Activated CD4-positive, alpha-beta T cell treated with anti-CD3 and anti-CD28 coated beads, Interleukin-2, amount 50 U/mL, for 24 hours (primary cell): ENCODE results near the gene PNMT.
"Not testable (repeated sequence)": the region's sequence is repeated elsewhere in the genome, so short reads cannot be mapped to it uniquely, and the experiment has no call there.

Source experiments
- DNase-seq, 2 donors: peaks; one replicate each; pipeline ENCODE4 v3.0.0-alpha.2; 2020; ENCODE audit warnings: low read depth in 1 of 2, low spot score in 1 of 2

The PNMT gene

DNA sequence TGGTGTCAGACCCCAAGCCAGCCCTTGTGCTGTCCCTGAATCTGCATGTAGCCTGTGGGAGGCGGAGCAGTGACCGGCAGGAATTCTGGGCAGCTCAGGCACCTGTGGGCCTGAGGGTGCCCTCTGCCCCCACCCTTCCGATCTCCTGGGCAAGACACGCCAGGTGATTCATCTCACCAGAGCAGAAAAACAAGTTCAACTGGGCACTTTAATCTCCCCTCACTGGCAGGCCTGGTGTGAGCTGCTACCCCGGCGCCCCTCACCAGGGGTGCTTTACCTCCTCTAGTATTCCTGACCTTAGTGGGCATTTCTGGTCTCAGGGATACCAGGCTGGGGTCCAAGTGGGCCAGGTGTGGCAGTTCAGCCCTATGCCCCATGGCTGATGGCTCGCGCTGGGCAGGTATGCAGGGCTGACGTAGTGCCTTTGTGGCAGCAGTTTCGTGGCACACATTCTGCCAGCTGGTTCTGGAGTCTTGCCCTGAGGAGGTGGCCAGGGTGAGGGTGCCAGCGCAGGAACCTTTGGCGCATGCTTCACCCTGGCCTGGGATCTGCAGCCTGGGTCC, 37.6 kb downstream of the PNMT start:
- DNase-seq = no peak

DNA sequence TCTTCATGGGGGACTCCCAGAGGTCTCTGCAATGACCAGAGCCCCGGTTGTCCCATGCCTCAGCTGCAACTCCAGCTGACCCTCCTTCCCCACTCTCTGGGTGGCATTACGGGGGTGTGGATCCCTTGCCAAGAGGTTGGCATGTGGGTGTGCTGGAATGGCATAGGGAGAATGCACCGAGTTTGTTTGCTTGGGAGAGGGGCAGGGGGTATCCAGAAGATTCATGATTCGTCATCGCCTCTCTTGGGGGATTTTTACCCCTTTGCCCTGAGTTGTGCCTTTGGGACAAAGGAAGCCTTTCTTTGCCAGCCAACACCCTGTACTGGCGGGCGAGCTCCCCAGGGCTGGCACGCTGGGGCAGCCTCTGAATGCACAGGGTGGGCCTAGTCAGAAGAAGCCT, 38.1 kb downstream of the PNMT start:
- DNase-seq = no peak

DNA sequence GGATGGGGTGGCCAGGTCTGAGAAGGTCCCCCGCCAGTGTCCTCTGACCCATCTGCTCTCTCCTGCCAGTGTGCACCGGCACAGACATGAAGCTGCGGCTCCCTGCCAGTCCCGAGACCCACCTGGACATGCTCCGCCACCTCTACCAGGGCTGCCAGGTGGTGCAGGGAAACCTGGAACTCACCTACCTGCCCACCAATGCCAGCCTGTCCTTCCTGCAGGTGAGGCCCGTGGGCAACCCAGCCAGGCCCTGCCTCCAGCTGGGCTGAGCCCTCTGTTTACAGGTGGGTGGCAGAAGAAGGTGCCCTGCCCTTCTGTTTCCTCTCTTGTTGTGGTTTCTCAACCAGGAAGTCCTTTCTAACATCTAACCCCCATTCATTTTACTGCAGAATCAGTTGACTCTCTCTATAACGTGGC, 38.7 kb downstream of the PNMT start:
- no peak for DNase-seq

DNA sequence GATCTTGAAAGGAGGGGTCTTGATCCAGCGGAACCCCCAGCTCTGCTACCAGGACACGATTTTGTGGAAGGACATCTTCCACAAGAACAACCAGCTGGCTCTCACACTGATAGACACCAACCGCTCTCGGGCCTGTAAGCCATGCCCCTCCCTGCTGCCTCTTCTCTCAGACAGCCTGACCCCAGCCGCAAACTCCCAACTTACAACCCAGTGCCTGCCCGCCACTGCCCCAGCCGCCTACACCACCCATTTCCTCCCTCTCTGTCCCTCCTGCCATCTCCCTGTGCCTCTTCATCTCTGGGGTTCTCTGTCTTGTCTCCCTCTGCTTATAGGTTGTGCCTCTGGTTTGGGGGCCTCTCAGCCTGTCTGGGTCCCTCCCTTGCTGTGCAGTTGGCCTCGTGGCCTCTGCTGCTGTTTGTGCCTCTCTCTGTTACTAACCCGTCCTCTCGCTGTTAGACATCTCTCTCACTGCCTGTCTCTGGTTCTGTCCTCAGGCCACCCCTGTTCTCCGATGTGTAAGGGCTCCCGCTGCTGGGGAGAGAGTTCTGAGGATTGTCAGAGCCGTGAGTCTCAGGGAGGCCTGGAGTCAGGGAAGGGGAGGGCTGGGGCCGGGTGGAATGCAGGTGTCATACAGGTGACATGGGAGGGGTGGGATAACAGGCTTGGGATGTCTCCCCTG, 41.2 kb downstream of the PNMT start:
- DNase-seq = no peak

DNA sequence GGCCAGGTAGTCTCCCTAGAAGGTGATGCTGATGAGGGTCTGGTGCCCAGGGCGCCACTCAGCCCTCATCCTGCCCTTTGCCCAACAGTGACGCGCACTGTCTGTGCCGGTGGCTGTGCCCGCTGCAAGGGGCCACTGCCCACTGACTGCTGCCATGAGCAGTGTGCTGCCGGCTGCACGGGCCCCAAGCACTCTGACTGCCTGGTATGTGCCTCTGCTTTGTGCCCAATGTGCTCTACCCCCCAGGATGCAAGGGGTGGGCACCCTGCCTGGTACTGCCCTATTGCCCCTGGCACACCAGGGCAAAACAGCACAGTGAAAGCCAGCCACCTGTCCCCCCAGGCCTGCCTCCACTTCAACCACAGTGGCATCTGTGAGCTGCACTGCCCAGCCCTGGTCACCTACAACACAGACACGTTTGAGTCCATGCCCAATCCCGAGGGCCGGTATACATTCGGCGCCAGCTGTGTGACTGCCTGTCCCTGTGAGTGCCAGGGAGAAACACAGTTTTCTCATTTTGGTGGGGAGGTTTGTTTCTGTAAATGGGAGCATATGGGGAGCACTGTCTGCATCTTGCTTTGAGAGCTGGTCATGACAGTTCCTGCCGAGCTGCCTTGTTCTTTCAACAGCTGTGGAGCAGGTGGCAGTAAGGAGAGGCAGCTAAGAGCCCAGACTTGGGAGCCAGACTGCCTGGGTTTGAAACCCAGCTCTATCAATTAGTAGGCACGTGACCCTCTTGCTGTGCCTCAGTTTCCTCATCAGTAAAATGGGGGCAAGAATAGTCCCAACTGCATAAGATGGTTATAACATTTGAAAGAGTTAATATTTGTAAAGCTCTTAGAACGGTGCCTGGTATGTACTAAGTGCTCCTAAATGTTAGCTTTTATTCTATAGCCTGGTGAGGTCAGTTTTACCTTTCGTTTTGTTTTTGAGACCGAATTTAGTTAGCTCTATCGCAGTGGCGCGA, 42.0 kb downstream of the PNMT start:
- DNase-seq = no peak

DNA sequence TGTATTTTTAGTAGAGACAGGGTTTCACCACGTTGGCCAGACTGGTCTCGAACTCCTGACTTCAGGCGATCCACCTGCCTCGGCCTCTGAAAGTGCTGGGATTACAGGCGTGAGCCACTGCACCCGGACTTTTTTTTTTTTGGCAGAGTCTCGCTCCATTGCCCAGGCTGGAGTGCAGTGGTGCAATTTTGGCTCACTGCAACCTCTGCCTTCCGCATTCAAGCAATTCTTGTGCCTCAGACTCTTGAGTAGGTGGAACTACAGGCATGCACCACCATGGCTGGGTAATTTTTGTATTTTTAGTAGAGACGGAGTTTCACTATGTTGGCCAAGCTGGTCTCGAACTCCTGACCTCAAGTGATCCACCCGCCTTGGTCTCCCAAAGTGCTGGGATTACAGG, 42.8 kb downstream of the PNMT start:
- DNase-seq = not testable (repeated sequence)

DNA sequence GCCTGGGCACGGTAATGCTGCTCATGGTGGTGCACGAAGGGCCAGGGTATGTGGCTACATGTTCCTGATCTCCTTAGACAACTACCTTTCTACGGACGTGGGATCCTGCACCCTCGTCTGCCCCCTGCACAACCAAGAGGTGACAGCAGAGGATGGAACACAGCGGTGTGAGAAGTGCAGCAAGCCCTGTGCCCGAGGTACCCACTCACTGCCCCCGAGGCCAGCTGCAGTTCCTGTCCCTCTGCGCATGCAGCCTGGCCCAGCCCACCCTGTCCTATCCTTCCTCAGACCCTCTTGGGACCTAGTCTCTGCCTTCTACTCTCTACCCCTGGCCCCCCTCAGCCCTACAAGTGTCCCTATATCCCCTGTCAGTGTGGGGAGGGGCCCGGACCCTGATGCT, 43.6 kb downstream of the PNMT start:
- no peak for DNase-seq

DNA sequence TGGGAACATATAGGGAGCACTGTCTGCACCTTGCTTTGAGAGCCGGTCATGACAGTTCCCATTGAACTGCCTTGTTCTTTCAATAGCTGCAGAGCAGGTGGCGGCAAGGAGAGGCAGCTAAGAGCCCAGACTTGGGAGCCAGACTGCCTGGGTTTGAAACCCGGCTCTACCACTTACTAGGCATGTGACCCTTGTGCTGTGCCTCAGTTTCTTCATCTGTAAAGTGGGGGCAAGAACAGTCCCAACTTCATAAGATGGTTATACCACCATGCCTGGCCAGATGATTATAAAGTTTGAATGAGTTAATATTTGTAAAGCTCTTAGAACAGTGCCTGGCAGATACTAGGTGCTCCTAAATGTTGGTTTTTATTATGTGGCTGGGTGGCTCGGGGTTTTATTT, 46.0 kb downstream of the PNMT start:
- DNase-seq = no peak

DNA sequence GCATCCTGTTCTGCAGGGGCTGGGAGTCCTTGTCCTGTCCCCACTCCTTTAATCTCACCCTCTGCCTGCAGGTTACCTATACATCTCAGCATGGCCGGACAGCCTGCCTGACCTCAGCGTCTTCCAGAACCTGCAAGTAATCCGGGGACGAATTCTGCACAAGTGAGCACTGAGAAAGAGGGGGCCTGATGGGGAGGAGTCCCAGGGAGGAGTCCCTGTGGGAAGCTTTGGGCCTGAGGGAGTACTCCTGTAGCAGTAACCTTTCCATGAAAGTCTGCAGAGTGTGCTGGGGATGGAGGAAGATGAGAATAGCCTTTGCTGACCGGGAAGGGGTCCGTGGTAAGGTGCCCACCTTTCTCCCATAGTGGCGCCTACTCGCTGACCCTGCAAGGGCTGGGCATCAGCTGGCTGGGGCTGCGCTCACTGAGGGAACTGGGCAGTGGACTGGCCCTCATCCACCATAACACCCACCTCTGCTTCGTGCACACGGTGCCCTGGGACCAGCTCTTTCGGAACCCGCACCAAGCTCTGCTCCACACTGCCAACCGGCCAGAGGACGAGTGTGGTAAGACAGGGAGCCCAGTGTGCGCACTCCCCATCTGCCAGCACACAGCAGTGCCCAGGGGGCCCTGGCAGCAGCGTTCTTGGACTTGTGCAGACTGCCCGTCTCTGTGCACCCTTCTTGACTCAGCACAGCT, 47.3 kb downstream of the PNMT start:
- DNase-seq = no peak

DNA sequence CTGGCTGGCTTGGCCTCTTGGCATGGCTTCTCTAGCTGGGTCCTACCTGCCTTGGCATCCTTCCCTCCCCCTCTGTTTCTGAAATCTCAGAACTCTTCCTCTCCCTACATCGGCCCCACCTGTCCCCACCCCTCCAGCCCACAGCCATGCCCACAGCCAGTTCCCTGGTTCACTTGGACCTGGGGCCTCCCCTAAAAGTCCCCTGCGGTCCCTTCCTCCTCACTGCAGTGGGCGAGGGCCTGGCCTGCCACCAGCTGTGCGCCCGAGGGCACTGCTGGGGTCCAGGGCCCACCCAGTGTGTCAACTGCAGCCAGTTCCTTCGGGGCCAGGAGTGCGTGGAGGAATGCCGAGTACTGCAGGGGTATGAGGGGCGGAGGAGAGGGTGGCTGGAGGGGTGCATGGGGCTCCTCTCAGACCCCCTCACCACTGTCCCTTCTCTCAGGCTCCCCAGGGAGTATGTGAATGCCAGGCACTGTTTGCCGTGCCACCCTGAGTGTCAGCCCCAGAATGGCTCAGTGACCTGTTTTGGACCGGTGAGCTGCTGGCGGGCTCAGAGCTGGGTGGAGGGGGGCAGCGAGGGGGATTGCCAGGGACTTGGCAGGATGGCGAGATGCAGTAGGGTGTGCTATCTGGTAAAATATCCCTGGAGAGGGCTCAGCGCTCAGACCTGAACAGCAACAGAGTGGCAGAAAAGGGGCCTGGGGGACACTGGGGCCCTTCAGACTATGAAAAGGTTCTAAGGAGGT, 48.0 kb downstream of the PNMT start:
- DNase-seq = no peak

DNA sequence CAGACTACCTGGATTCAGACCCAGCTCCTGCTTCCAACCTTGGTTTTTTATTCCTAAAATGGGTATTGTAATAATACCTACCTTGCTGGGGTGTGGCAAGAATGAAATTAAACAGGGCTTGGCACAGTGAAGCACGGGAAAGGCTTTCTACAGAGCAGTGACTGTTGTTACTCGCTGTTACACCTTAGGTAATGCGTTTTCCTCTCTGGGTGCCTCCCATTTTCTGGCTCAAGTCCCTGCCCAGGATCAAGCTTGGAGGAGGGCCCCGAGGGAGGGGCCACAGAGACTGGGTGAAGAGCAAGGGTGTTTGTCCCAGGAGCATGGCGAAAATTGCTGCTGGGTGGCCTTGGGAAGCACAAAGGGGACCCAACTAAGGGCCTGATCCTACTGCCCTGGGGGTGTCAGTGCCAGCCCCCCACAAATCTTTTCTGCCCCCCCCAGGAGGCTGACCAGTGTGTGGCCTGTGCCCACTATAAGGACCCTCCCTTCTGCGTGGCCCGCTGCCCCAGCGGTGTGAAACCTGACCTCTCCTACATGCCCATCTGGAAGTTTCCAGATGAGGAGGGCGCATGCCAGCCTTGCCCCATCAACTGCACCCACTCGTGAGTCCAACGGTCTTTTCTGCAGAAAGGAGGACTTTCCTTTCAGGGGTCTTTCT, 48.8 kb downstream of the PNMT start:
- DNase-seq = no peak

DNA sequence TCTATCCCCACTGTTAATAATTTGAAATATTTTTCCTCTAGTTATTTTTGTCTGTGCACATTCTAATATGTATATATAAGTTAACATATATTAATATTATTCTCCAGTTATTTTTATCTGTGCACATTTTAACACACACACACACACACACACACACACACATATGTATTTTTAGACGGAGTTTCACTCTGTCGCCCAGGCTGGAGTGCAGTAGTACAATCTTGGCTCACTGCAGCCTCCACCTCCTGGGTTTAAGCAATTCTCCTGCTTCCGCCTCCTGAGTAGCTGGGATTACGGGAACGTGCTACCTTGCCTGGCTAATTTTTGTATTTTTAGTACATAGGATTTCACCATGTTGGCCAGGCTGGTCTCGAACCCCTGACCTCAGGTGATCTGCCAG, 49.4 kb downstream of the PNMT start:
- no peak for DNase-seq

DNA sequence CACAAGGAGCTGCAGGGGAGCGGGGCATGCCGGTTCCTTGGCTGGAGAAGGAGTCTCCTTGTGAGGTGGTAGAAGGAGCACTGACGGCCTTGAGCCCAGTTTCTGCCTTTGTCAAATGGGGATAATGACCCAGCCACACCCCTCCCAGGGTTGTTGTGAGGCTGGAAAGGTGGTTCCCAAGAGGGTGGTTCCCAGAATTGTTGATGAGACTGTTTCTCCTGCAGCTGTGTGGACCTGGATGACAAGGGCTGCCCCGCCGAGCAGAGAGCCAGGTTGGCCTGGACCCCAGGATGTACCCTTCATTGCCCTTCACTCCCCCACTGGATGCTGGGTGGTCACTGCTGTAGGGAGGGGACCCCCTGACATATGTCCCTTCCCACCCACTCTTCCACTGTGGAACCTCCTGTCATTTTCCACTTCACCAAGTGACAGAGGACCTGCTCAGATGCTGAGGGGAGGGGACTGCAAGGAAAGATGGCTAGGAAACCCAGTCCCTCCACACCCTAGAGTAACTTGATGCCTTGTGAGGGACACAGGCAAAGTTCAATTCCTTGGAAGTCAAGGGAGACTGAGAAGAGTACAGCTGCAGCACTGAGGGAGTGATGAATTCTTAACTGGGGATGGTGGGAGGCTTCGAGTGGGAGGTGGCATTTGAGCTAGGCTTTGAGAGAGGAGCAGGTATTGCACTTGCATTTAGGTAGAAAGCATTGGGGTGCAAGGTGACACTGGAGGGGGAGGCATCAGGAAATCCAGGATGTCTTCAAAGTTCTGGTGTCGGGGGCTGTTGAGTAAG, 51.5 kb downstream of the PNMT start:
- DNase-seq = no peak
